ENCODE data around the gene MDM4. TPM values are rescaled to one million over a fixed set of nuclear protein-coding genes. Genes with fewer than 3 reads are reported as not detected.

Gene MDM4
- total RNA-seq, 2 experiments from 2014 or later: 120 to 282 TPM

DNA sequence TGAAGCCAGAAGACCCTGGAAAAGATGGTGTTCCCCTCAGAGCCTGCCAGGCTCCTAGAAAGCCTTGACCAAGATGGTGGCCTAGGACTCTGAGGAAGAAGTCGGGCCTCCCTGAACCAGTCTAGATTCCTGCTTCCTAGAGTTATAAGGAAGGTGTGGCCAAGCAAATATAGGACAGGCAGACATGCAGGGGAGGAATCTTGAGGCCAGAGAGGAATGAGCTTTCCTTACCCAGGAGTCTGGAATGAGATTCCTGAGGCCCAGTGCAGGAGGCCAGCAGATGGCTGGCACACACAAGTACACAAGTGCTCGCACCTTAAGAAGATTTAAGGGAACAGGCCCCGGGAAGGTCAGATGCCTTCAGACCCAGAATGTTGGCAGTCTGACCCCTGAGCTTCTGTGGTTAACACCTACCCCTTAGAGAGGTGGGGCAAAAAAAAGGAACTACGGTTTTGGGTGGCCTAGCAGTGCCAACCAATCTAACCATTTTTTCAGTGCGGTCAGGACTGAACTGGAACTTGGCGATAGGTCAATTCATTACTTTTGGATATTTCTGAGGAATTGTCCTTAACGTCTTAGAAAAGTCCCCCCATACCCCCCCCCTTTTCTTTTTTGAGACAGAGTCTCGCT lies 73.3 kb downstream of the MDM4 start:
- DNase-seq (ENCODE audit: low spot score): no peak
- Histone ChIP-seq H3K9me3 (ENCODE audit: low read length) (no peaks in the 10 kb centered on the region), H3K27ac (ENCODE audit: low read depth, low read length, poor library complexity, severe bottlenecking) (no peak overlapping the region), H3K9me2 (ENCODE audit: insufficient read depth, low read length) (no peaks in the 10 kb centered on the region), H3K4me2 (ENCODE audit: low read length) (no peak overlapping the region), H2AFZ (ENCODE audit: low read length) (no peak overlapping the region), H3K4me1 (ENCODE audit: insufficient read depth, low read length, poor library complexity, severe bottlenecking) (peaks cover 19% of the 10 kb centered on the region), H4K20me1 (ENCODE audit: insufficient read depth, low read length) (no peaks in the 10 kb centered on the region), H3K79me2 (ENCODE audit: insufficient read depth, low read depth, low read length) (no peaks in the 10 kb centered on the region), H3K36me3 (ENCODE audit: insufficient read depth, low read length) (no peaks in the 10 kb centered on the region), H3K4me3 (ENCODE audit: low read depth, low read length, poor library complexity, severe bottlenecking) (no peak overlapping the region)
- no TSS peak for BruUV-seq (replicated peaks)
- ChIA-PET POLR2A (interaction anchor here (0.7 to 1.1 kb wide), 3 partner anchors 10 to 172 kb away, joined by 3 to 5 read pairs (median 4); no protein-coding TSS in a partner anchor), CTCF (ENCODE audit: unreplicated experiment) (no interaction called here)
- TF ChIP-seq, protein P1, sequence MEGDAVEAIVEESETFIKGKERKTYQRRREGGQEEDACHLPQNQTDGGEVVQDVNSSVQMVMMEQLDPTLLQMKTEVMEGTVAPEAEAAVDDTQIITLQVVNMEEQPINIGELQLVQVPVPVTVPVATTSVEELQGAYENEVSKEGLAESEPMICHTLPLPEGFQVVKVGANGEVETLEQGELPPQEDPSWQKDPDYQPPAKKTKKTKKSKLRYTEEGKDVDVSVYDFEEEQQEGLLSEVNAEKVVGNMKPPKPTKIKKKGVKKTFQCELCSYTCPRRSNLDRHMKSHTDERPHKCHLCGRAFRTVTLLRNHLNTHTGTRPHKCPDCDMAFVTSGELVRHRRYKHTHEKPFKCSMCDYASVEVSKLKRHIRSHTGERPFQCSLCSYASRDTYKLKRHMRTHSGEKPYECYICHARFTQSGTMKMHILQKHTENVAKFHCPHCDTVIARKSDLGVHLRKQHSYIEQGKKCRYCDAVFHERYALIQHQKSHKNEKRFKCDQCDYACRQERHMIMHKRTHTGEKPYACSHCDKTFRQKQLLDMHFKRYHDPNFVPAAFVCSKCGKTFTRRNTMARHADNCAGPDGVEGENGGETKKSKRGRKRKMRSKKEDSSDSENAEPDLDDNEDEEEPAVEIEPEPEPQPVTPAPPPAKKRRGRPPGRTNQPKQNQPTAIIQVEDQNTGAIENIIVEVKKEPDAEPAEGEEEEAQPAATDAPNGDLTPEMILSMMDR (conservative IDR thresholded peaks at IDR 0.05; ENCODE audit: low read length): no peak
- no peak for TF ChIP-seq EZH2phosphoT487 (IDR thresholded peaks at IDR 0.05; ENCODE audit: borderline replicate concordance, low read depth, low read length)
- intact Hi-C loops (cut with micrococcal nuclease; ENCODE audit: unreplicated experiment): no loop called here

DNA sequence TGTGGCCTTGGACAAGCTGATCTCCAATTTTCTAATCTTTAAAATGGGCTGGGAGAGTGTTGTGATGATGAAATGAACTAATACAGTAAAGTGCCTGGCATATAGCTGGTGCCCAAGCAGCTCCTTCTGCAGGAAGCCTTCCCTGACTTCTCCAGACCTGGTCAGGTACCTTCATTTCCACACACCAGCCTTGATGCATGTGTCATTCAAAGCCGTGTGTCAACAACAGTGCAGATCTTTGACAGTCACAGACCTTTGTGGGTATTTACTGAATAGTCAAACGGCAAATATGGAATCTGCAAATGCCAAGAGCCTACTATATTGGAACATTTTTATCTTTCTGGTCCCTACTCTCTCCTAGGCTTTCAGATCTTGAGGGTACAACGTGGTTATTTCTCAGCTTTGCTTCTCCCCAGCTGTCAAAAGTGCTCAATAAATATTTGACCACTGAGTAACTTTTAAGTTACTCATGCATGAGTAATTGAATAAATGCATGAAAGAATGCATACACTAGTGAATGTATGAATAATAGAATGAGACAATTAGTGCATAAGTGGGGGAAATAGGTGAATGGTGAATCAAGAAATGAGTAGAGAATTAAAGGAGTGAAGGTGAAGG lies 75.4 kb downstream of the MDM4 start:
- H3K36me3 ChIP-seq (ENCODE audit: insufficient read depth, low read length): no peaks in the 10 kb centered on the region
- no peaks in the 10 kb centered on the region for H4K20me1 ChIP-seq (ENCODE audit: insufficient read depth, low read length)
- intact Hi-C loops (cut with micrococcal nuclease; ENCODE audit: unreplicated experiment): no loop called here
- no TSS peak for BruUV-seq (replicated peaks)
- ChIA-PET POLR2A (interaction anchor here (1.0 to 1.2 kb wide), 2 partner anchors 12 to 25 kb away, joined by 3 read pairs; no protein-coding TSS in a partner anchor), CTCF (ENCODE audit: unreplicated experiment) (no interaction called here)
- H3K4me3 ChIP-seq (ENCODE audit: low read depth, low read length, poor library complexity, severe bottlenecking): no peak overlapping the region
- H3K9me2 ChIP-seq (ENCODE audit: insufficient read depth, low read length): no peaks in the 10 kb centered on the region
- no peak overlapping the region for H3K4me2 ChIP-seq (ENCODE audit: low read length)
- DNase-seq (ENCODE audit: low spot score): no peak
- H2AFZ ChIP-seq (ENCODE audit: low read length): no peak overlapping the region
- H3K79me2 ChIP-seq (ENCODE audit: insufficient read depth, low read depth, low read length): no peaks in the 10 kb centered on the region
- H3K9me3 ChIP-seq (ENCODE audit: low read length): no peaks in the 10 kb centered on the region
- TF ChIP-seq EZH2phosphoT487 (IDR thresholded peaks at IDR 0.05; ENCODE audit: borderline replicate concordance, low read depth, low read length): no peak
- TF ChIP-seq, protein P1 (conservative IDR thresholded peaks at IDR 0.05; ENCODE audit: low read length): no peak
- H3K27ac ChIP-seq (ENCODE audit: low read depth, low read length, poor library complexity, severe bottlenecking): no peak overlapping the region
- H3K4me1 ChIP-seq (ENCODE audit: insufficient read depth, low read length, poor library complexity, severe bottlenecking): peaks cover 6% of the 10 kb centered on the region

Measured in OCI-LY7 (cell line).